OCI-LY3 (cell line): ENCODE measurements around the gene METTL16.

Source experiments
- CTCF ChIP-seq: fragments of 200-600, 300-600 bp; sonication (generic); IDR thresholded peaks from 2 replicates; pipeline ENCODE4 v1.5.1; 2014; ENCODE audit warnings: antibody characterized with exemption, low read length, low read depth
- EZH2phosphoT487 ChIP-seq: fragments of 200-600 bp; shearing (Covaris generic); IDR thresholded peaks from 2 replicates; pipeline ENCODE4 v1.6.1; 2018; ENCODE audit warnings: antibody characterized with exemption, mixed run types, low read depth

GRCh38 chr17:2378905-2379304, 132.8 kb downstream of the METTL16 start:
- TF ChIP-seq CTCF (no peak), EZH2phosphoT487 (no peak)
